Stimulated activated CD4-positive, alpha-beta T cell treated with anti-CD3 and anti-CD28 coated beads, Interleukin-15, amount 100 ng/mL, for 24 hours (primary cell): ENCODE data around the gene TTC12.
"Not testable (repeated sequence)": the region's sequence is repeated elsewhere in the genome, so short reads cannot be mapped to it uniquely, and the experiment has no call there.

Experiments
- DNase-seq: peaks from one replicate; pipeline ENCODE4 v3.0.0-alpha.2; 2020

The TTC12 gene

DNA sequence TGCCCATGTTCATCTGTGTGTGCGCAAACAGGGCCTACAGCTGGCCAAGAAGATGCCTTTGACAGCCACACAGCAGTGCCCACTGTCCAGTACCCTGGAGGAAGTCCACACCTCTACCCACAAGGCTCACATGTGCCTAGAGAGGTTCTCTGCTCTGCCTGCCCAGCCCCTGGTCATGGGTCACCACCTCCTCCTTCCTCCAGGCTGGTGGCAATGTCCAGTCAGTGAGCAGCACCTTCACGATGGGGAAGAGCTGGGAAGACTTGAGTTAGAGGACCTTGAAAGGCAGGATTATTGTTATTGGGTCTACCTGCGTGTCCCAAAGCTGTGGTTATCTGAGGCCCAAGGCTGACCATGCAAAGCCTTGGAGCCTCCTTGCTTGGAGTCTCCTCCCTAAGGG, 28.4 kb upstream of the TTC12 start:
- no peak for DNase-seq

DNA sequence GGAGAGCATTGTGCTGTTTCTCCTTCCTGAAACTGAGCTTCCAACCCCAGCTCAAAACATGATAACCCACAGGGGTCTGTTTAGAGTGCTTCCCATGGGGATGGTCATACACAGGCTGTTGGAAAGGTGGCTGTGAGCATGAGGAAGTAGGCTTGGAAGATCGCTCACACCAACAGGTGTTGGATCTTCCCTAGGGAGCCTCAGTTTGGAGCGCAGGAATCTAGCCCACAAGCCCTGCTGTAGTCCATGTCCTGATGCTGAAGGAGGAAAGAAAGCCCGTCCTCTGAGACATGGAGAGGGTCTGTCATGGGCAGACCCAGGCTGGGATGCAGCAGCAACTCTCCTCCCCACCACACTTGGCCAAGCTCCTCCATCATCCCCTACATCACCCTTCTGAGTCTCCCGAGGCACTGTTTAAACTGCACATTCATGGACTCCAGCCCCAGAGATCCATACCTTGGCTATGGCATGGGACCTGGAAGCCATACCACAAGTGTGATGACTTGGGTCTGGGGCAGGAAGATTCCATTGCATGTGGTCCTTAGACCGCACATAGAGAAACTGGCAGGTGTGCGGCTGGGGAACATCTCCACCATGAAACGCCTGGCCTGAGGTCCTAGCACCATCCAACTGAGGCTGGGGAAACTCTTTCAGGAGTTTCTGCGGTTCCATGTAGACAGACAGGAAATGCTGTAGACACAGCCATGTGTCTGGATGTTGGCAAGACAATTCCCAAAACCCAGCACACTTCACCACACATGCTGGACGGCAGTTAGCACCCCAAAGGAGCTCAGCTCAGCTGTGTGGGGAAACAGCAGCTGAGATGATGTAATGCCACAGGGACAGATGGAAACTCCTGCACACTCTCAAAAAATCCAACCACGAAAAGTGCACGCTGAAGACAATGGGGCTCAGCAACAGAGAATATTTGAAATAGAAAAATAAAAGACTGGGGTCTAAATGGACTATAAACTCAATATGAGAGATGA, 27.6 kb upstream of the TTC12 start:
- no peak for DNase-seq

DNA sequence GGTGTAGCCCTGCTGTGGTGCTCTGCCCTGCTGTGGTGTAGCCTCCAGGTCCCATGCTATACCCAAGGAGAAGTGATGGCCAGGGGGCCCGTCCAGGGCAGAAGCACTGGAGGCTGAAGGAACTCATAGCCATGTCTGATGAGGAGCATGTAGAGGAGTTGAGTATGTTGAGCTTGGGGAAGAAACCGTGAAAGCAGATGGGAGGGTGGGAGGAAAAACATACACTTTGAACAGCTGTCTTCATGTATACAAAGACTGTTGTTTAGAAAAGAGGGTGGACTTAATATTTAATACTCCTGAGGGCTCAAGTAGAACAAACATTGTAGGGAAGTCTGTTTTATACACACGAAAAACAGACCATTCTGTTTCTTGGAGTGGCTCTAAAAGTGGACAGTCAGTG, 26.6 kb upstream of the TTC12 start:
- no peak for DNase-seq

DNA sequence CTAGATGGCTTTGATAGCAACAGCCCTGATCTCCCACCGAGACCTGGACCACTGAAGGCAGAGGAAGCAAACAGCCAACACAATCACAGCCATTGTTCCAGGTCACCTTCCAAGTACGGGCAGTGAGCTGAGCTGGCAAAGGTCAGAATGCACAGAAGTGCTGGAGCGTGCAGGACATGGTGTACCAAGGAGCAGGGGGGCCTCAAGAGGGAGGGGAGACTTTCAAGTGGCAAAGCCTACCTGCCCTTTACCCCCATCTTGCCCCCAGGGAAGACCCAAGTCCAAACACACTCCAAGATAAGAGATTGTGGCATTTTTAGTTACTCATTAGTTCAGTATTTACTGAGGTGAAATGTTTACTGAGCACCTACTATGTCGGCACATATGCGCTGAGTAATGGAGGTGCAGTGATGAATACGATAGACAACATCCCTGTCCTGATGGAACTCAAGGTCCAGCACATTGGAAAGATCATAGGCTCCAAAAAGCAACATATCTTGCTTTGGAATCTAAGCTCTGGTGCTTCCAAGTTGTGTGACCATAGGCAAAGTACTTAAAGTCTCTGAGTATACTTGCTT, 26.0 kb upstream of the TTC12 start:
- DNase-seq: no peak

DNA sequence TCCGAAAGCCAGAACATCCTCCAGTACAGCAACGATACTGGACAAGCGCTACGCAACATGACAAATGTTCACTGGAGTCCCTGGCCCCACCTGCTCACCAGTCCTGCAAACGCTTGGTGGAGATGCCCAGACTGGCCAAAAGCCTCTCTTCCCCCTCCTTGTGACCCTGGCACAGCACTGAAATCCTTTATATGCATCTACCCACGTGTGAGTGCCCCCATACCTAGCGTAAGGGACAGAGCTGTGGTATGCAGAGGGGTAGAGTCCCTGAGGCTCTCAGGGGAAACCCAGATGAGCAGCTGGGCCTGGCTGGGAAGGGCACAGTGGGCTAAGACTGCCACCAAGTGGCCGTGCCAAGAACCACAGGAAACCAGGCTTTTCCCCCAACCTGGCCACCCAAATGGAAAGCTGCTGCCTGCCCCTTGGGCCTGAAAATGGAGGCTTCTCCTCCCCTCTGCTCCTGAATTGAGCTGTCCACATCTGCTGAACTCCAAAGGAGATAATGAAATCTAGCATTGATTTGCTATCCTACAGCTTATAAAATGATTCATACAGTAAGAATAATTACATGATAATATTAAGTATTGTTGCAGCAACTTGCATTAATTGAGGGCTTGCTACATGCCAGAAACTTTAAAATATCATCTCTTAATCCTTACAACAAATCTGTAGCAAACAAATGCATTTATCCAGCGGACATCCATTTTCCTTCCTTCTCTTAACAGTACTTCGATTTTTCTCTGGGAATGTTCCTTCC, 24.8 kb upstream of the TTC12 start:
- peak; percentile 72 for DNase-seq

DNA sequence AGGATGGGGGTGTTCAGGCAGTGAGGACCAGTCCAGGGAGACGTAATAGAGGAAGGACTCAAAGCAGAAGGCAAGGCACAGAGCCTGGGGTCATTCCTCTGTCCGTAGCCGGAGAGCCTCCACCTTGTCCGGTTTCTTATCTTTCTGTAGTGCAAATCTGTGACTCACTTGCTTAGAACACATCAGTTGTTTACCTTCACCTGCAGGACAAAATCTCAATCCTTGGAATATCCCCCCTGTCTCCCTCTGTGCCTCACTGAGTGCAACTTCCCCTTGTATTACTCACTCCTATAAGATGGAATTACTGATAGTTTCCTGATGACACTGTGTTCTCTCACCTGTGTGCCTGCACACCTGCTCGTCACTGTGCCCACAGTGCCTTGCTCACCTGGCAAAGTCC, 20.4 kb upstream of the TTC12 start:
- DNase-seq: no peak

DNA sequence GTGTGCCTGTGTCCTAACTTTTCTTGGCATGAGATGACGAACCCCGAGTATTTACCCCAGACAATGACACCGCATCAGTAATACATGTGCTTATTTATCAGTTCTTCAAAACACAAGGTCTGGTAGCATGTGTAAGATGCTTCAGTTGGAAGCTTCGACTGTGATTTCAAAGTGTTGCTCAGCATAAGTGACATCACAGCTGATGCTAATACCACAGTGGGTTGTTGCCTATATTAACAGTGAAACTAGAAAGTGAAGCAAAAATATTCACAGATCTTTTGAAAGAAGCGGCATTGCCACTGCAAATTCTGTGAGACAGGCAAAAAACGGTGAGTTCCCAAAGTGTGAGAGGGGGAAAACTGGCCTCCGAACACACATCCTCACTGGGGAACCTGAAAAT, 18.4 kb upstream of the TTC12 start:
- DNase-seq: no peak

DNA sequence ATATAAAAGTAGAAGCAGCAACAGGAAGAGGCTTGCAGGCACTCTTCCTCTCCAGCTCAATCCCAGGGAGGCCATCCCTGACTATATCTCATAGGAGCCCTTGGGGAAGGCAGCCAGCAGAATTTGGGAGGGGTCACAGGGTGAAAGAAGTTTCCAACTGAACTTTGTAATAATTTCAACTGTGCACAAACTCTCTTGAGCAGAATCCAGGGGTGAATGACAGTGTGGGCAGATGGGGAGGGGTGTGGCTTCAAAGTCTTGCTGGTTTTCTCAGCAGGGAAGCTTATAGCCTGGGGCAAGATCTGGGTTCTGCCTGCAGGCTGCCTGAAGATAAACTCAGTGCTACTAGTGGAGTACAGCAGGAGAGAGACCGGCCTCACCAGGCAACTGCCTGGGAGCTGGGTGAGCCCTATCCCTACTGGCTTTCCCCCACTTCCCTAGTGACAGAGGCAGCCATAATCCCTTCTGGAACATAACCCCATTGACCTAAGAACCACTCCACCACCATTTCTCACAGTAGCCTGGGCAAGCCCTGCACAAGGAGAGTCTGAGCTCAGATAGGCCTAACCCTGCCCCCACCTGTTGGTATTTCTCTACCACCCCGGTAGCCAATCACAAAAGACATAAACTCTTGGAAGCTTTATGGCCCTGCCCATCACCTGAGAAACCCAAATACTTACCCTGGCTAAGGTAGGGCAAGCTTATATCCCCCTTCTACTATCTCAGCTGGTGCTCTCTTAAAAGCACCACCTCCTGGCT, 17.8 kb upstream of the TTC12 start:
- no peak for DNase-seq

DNA sequence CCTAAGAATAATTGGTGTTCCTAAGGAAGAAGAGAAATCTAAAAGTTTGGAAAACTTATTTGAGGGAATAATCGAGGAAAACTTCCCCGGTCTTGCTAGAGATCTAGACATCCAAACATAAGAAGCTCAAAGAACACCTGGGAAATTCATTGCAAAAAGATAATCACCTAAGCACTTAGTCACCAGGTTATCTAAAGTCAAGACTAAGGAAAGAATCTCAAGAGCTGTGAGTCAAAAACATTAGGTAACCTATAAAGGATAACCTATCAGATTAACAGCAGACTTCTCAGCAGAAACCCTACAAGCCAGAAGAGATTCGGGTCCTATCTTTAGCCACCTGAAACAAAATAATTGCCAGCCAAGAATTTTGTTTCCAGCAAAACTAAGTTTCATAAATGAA, 15.9 kb upstream of the TTC12 start:
- DNase-seq: not testable (repeated sequence)

DNA sequence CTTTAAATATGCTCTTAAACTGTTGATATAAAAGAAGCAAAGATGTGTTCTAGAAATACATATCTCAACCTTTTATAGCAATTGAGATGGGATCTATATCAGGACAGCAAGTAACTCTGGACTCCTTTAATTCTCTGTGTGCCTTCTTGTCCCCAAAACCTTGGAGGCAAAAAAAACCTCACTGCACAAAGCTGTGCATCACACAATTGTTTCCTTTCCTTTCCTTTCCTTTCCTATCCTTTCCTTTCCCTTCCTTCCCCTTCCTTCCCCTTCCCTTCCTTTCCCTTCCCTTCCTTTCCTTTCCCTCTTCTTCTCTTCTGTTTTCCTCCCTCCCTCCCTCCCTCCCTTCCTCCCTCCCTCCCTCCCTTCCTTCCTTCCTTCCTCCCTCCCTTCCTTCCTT, 9.5 kb upstream of the TTC12 start:
- DNase-seq: no peak

DNA sequence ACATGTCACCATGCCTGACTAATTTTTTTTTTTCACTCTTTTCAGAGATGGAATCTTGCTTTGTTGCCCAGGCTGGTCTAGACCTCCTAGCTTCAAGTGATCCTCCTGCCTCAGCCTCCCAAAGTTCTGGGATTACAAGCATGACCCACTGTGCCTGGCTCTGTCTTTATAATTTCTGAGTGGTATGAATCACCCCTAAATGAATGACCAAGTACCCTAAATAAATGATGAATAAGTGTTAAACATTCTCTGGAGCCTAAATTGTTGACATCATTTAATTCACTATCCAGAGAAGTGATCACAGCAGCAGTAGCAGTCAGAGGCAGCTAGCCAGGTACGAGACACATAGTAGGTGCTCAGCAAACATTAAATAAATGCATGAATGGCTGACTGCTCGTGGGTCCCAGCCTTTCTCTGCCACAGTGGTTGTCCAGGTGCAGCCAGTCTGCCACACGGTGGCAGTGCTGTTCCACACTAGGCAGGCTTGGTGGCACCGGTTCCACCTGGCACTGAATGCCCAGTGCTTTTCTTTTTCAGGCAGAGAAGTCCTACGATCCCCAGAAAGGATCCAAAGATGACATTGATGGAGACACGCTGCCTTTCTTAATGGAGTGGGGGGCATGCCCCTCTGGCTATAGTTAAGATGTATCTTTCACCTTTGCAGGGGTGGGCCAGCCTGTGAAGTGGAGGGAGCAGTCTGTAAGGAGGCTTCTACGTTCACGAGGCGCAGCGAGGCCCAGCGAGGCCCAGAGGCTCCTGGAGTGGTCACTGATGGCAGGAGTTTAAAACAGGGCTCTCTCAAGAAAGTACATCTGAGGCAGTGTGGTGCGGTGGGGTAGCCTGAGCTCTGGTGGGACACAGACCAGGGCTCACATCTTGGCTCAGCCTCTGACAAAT, 8.7 kb upstream of the TTC12 start:
- DNase-seq: peak; percentile 80

DNA sequence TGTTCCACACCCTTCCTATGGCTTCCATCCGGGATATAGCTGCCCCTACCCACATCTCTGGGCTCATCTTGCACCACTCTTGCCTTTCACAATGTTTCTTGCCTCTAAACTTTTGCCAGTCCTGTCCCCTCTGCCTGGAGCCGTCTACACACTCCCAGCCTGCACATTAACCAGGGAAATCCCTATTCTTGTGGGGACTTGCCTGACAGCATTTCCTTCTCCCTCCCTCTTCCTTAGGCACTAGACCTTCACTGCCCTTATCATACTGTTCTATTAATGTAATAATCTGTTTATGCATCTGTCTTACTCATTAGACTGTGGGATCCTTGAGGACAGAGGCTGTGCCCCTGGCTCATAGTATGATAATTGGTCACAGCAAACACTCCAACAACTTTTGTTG, 5.8 kb upstream of the TTC12 start:
- DNase-seq: no peak

DNA sequence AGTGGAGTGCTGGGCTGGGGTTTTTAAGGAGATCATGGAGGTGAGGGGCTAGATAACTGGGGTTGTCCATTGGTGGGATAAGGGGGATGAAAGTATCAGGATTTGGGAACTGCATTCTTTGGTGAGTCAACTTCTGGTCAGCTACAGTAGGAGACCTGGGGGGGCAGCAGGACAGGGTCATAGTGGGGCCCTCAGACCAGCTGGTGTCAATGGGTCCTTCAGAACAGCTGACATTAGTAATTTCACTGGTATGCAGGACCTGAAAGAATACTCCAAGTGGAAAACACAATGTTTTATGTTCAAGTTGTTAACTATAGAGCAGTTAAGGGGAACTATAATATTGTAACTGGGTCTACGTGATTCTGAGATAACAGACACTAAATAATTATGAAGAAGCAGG, 2.8 kb upstream of the TTC12 start:
- DNase-seq: no peak

DNA sequence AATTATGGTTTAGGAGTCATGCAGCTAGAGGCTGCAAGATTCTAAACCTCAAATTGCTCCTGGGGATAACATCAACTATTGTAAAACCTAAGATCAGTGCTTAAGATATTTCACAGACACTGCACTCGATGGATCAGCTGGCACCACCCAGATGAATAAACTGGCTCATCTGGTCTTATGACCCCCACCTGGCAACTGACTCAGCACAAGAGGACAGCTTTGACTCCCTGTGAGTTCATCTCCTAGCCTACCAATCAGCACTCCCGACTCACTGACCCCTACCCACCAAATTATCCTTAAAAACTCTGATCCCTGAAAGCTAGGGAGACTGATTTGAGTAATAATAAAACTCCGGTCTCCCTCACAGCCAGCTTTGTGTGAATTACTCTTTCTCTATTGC, 782 bp upstream of the TTC12 start:
- no peak for DNase-seq

DNA sequence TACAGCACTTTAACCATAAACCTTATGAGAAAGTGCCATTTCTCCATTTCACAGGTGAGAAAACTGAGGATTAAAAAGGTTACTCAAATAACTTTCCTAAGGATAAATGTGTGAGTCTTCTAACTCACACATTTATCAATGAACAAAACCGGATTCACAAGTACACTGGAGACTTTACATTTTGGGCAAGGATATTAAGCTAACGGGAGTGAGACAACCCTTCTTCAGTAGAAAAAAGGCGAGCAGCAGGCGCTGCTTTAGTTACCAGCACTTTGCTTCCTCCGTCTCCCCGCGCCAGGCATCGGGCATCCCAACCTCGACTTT, 356 bp upstream of the TTC12 start:
- DNase-seq: no peak

DNA sequence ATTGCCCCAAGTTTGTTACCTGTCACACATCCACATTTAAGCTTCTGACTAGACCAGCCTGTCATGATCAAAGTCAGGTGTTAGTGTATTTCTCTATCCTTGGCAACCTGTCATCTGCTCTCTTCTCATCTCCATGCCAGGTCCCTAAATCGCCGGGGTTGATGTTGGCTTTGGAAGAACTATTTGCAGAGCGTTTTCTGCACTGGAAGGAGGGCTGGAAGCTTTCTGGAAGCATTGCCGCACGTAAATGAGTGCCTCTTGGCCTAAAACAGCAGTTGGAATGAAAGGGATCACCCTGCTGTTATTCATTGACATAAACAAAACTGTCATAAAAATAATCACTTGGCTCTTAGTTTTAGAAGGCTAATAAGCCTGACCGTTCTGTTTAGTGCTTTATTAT, 1.4 kb downstream of the TTC12 start:
- no peak for DNase-seq

DNA sequence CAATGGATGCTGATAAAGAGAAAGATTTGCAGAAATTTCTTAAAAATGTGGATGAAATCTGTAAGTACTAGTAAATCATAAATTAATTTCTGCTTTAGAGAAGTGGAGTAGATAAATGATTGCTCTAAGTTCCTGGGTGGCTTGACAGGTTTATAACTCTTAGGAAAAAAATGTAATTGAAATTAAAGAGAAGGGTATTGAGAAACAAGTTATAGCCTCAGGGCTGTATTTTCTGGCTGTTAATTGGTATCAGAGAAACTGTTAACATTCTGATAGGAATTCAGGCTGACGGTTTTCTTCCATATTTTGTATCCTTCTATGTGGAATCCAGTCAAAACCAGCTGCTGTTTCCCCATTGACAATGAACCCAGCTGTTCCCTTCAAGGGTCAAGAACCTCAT, 1.9 kb downstream of the TTC12 start:
- no peak for DNase-seq

DNA sequence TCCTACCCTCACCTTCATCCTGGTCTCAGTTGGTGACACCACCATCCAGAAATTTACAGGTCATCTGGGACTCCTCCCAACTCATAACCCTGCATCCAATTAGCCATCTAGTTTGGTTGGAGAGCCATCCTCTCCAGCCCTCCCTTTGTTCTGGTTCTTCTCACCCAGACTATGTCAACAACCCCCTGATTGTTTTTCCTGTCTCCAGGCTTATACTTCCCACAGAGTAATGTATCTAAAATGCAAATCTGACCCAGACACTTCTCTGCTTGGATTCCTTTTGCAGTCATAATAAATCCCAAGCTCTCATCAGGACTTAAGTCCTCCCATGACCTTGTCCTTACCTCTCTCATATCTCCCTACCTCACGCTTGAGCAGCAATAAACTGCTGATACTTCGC, 3.0 kb downstream of the TTC12 start:
- DNase-seq: no peak

DNA sequence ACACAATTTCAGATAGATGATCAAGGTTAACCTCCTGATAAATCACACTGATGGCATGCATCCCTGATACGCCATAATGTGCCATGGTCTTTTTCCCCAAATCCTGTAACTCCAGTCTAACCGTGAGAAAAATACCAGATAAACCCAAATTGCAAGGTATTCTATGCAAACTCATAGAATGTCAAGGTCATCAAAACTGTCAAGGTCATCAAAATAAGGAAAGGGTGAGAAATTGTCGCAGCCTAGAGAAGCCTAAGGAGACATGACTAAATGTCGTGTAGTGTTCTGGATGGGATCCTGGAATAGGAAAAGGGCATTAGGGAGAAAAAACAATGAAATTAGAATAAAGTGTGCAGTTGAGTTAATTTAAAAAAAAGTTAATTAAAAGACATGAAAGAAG, 4.7 kb downstream of the TTC12 start:
- no peak for DNase-seq

DNA sequence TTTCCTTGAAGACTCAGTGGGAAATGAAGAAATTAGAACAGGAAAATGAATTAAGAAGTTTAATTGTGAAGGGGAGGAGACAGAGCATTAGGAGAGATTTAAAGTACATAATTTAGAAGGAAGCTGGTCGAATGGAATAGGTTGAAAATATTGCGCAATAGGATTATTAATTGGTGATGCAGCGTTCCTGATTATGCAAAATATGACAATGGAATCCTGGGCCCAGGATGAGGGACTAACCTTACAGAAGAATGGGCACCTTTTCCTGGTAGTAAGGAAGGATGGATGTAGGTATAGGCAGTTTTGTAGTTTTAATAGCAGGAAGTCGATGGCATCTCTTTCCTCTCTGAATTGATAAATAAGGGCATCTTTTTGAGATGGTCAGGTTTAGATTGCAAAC, 7.8 kb downstream of the TTC12 start:
- no peak for DNase-seq

DNA sequence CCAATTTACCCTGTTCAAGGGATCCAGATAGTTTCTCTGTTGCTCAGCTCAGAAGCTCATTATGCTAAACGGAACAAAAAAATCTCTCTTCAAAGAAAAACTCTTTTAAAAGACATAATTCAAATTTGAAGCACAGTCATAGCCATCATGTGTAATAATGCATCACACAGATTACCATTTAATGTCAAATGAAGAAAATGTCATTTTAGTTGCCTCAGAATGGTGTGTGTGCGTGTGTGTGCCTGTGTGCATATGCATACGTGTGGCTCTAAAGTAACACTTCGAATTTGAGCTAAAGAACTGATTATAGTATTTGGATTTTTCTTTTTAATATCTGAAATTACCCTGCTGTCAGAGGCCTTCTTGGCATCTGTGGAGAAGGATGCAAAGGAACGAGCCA, 9.9 kb downstream of the TTC12 start:
- DNase-seq: no peak

DNA sequence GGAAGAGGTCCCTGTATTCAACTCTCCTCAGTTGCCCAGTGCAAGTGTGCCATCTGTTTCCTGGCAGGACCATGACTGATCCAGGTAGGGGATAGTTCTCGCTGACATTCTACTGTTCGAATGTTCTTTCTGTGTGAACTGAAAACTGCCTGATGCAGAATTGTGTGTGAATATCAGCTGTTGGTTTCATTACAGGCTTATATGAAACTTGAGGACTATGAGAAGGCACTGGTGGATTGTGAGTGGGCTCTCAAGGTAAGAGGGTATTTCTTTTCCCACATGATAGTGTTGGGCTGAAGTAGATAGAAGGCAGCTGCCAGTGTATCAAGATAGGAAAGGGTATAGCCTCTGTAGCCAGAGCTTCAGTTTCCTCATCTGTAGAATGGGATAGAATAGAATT, 15.3 kb downstream of the TTC12 start:
- DNase-seq: no peak
